CD4-positive, alpha-beta T cell treated with Interleukin-4 for 4 hours (primary cell): Measurements from ENCODE around the gene ABCG4.
"Not testable (repeated sequence)": the region's sequence is repeated elsewhere in the genome, so short reads cannot be mapped to it uniquely, and the experiment has no call there.

Source experiments
- DNase-seq: peaks from one replicate; pipeline ENCODE4 v3.0.0-alpha.2; 2020

The ABCG4 gene

DNA sequence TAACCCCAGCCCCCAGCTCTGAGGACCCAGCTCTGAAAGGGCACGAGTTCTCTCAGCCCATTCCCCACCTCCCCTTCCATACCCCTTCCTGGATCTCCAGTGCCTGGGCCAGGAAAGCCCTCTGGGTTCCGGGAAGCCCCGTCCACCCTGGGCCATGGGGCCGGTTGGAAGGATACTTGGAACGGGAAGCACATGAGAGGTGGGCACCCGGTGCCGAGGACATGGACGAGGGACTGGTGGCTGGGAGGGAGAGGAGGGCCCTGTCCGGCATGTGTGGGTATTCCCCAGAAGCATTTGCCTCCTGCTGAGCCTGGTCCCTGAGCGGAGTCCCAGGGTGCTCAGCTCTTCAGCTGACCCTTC, 32.6 kb upstream of the ABCG4 start:
- no peak for DNase-seq

DNA sequence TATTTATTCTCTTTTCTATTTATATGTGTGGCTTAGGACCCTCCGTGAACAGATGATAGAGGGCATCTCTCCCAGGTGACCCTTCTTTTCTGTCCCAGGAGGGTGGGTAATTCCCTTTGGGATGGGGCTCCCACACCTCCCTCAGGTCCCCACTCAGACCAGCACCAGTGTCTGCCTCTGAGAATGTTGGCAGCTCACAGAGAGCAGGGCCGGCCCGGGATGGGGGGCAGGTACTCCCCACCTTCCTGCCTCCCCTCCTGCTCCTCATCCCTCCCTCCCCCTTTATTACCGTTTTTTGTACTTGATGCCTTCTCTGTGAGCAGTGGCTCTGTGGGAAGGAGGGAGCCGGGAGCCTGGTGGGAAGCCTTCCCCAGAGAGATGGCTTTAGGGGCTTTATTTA, 32.3 kb upstream of the ABCG4 start:
- DNase-seq = no peak

DNA sequence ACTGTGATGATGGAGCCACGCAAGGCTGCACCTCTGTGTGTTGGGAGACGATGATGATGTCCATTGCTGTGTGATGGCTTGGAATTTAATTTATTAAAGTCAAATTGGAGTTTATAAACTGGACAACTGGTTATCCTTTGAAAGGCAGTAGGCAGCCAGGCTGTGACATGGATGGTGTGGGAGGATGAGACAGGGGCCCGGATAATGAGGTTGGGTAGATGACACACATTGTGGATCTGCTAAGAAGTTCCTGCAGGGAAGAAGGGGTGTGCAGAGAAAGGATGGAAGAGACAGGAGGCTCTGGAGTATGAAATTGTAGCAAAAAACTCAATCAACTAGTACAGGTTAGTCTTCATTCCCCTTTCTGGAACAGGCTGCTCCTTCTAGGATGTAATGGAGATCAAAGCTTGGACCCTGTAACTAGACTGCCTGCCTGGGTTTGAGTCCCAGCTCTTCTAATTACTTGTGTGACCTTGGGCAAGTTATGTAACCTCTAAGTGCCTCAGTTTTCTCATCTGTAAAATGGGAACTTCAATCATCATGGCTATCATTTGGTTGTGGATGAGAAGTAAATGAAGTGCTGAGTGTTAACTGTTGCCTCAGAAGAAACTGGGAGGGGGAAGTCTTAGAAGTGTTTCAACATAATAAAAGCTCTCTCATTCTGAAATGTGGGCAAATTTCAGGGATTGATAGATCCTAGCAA, 31.7 kb upstream of the ABCG4 start:
- no peak for DNase-seq

DNA sequence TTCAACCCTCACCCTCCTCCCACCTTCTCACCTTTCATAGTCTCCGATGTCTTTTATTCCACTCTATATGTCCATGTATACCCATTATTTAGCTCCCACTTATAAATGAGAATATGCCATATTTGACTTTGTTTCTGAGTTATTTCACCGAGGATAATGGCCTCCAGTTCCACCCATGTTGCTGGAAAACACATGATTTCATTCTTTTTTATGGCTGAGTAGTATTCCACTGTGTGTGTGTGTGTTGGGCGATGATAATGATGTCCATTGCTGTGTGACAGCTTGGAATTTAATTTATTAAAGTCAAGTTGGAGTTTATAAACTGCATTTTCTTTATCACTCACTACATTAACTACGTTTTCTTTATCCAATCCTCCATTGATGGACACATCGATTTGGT, 30.6 kb upstream of the ABCG4 start:
- no peak for DNase-seq

DNA sequence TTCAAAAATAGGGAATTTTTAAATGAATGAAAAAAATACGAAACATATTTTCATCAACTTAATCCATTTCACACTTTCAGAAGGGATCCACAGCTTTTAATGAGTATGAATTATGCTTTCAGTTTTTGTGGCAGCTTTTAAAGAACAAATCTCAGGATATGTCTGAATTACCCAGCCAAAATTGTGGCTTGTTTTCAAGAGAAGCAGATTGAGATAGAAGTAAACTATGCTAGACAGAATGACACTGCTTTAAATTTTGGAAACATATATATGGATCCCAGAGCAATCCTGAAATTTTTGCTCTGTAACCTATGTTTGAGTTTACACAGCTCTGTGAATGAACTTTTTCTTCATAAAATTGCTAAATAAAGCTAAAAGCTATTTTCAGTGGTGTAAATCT, 29.9 kb upstream of the ABCG4 start:
- no peak for DNase-seq

DNA sequence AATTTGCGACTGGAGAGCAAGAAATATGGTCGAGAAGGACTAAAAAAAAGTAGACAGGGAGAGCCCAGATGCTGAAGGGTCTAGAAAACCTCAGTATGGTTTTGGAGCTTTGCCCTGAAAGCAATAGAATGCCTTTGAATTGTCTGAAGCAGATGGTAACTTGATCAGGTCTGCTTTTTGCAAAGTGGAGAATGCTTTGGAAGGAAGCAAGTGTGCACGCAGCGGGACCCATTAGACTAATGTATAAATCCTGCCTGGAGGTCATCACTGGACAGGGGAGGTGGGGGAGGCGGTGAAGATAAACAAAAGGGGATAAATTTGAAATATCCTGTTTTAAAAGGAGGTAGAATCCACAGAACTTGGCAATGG, 28.2 kb upstream of the ABCG4 start:
- DNase-seq = no peak

DNA sequence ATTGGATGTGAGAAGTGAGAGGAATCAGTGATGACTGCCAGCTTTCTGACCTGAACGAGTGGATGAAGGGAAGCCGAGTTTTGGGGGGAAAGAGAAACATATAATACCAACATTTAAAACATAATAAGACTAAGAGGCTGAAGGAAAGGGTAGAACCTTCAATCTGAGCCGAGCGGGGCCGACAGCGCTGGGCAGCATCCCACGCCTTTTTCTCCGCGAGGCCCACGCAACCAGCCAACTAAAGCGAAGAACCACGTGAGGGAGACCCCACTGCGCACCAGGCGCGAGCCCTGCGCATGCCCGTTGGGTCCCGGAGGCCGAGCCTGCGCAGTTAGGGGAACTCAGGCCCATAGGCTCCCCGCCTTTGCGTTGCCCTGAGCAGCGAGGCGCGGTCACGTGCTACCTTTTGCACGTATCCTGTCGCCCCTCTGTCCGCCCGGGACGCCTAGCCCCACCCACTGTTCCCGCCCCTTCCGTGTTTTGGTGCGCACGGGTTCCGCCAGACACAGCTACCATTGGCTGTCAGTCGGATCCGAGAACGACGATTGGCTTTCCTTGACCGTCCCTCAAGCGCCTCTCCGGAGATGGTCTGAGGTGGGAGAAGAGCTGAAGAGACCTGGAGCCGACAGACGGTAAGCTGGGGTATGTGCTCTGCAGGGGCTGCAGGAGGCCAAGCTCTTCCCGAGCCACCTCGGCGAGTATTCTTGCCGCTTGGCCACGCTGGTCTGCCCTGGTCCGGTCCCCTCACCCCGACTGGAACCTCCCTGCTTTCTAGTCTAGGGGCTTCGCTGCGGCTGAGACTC, 27.6 kb upstream of the ABCG4 start, which contains the start of gene HINFP:
Gene HINFP, plus strand, starts transcription at position 573 of the 803 bp plus-strand sequence. CDS start 5,365 bp downstream, outside the sequence.
- DNase-seq = peak; percentile 99

DNA sequence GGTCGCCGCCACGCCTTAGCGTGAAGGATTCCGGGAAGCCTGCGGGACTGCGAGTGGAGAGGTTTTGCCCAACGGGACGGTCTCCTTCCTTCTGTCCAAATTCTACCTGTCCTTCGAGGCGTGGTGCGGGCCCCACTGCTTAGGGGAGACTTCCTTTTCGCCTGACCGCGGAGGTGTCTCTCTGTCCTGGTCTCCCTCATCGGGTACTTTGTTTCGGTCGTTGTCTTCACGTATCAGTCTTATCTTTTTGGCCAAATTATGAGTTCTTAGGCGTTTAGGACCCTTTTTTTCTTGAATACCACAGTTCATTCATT, 27.1 kb upstream of the ABCG4 start:
- DNase-seq = no peak

DNA sequence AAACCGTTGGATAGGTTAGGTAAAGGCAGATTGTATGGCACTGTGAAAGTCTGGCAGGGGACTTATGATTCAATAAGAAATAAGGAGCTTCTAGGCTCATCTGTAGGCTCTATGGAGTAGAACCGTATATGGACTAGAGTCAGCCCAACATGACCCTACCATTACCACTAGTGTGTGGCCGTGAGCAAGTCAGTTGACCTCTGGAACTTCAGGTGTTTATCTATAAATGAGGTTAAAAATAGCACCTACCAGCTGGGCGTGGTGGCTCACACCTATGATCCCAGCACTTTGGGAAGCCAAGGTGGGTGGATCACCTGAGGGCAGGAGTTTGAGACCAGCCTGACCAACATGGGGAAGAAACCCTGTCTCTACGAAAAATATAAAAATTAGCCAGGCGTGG, 23.0 kb upstream of the ABCG4 start:
- DNase-seq = no peak

DNA sequence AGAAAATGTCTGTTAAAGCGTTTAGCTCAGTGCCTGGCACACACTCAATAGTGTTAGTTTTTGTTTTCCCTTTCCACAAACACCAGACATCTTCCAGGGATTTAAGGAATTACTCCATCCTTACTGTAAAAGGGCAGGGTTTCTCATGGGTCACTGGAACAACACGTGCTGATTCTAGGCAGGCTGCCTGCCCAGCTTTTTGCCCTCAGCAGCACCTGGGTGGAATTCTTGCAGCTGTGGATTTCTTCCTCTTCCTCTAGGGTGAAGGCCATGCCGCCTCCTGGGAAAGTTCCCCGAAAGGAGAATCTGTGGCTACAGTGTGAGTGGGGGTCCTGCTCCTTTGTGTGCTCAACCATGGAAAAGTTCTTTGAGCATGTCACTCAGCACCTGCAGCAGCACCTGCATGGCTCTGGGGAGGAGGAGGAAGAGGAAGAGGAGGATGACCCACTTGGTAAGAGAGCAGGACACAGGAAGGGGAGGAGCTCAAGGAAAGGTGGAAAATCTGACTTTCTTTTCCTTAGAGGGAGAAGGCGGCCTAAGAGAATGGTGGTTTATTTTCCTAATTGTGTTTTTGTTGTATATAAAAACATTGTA, 22.1 kb upstream of the ABCG4 start:
- no peak for DNase-seq

DNA sequence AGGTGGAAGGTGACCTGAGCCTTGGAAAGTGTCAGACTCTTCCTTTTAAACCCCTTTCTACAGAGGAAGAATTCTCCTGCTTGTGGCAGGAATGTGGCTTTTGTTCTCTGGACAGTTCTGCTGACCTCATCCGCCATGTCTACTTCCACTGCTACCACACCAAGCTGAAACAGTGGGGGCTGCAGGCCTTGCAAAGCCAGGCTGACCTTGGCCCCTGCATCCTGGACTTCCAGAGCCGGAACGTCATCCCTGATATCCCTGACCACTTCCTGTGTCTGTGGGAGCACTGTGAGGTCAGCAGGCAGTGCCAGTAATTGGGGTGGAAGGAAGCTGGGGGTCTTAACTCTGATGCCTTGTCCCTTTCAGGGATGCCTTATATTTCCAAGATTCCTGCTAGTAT, 18.2 kb upstream of the ABCG4 start:
- DNase-seq = no peak

DNA sequence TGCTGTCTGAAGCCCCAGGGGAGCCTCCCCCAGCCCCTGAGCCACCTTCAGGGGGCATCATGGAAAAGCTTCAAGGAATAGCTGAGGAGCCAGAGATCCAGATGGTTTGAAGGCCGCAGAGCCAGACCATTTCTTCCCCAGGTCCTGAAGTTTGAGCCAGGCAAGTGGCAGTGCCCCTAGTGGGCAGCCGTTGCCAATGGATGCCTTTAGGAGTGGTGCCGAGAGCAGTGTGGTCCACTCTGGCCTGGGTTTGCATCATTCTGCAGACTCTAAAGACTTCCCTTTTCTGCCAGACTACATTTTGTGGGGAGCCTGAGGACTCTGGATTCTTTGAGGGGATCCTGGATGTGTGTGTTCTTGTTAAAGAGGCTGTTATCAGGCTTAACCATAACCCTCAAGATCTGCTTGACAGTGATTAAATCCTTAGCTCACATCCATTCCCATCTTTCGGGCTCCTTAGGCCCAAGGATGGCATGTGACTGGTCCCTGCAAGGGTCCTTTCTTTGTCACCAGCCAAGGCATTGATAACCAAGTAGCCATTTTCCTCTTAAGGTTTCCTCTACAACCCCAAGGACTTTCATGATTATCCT, 14.4 kb upstream of the ABCG4 start:
- no peak for DNase-seq

DNA sequence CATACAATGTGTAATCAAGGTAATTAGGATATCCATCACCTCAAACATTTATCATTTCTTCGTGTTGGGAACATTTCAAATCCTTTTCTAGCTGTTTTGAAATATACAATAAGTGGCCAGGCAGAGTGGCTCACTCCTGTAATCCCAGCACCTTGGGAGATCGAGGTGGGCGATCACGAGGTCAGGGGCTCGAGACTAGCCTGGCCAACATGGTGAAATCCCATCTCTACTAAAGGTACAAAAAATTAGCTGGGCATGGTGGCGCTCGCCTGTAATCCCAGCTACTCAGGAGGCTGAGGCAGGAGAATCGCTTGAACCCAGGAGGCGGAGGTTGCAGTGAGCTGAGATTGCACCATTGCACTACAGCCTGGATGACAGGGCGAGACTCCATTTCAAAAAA, 9.6 kb upstream of the ABCG4 start:
- not testable (repeated sequence) for DNase-seq

DNA sequence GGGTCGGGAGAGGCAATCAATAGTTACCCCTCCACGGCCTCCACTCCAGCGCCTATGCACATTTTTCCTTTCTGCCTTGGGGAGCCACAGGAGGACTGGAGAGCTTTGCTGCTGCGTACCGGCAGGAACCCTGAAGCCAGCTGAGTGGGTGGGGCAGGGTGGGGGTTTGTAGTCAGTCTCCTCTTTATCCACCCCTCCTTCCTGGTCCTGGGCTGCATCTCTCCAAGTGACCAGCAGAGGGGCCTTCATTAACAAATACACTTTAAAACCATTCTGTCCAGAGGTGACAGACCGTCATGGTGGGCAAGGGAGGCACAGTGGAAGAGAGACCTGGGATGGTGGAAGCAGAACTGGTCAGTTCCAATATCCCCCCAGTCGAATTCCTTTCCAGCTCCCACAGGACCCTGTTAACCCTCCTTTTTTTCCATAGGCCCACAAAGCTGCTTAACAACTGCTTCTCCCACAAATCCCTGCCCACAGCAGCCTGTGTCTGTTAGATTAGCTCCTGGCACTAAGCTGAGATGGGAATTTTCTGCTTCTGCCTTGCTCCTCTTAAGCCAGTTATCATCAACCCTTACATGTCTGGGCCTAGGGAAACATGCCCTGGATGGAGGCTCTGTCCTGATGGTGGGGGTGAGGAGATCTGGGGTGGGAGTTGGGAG, 3.9 kb upstream of the ABCG4 start:
- peak; percentile 24 for DNase-seq

DNA sequence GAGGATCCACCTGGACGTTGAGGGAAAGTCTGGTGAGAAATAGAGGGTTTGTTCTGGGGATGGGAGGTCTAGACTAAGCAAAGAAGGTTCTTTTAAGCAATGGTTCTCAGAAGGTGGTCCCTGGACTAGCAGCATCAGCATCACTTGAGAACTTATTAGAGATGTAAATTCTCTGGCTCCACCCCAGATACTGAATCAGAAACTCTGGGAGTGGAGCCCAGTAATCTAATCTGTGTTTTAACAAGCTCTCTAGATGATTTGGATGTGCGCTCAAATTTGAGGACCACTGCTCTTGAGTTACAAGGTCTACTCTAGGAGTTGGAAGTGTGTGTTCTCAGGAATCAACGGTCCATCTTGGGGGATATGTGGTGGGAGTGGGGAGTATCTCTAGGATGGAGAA, 3.3 kb upstream of the ABCG4 start:
- no peak for DNase-seq

DNA sequence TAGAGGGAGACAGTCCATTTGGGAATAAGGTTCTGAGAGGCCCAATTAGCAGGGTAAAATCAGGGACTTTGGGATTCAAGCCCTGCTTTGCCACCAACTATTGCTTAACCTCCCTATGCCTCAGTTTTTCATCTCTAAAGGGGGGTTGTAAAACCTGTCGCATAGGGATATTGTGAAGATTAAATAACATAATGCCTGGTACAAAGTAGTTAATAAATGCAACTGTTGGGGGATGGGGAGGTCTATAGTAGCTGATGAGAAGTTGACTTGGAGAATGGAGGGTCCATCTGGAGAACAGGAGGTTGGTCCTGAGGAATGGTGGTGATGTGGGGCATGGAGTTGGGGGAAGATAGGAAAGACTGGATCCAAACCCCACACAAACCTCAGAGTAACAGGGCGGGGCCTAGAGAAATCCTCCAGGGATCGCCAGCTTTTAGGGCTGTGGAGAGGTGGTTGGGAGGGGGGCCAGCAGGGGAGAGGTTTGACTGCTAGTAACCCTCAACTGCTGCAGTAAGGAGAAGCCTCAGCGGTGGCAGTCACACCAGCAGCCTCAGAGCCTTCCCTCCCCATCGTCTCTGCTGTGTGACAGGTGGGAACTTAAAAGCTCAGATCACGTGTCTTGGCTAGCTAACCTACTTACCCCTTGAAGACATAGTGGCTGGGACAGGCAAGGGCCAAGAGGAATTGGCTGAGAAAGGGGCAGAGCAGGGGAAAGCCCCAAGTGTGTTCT, 1.1 kb upstream of the ABCG4 start:
- no peak for DNase-seq

DNA sequence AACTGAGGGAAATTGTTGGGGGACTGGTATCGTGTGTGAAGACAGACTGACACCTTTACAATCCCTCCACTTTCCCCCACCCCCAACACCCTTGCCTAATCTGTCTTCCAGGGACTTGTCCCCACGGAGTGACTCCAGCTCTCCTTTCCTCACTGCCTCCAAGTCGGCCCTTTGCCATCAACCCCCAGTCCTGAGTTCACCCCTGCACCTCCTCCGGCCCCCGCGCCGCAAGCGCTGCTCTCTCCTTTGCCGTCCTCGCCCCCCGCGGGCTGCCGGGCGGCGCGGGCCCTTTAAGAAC, 183 bp upstream of the ABCG4 start:
- no peak for DNase-seq

DNA sequence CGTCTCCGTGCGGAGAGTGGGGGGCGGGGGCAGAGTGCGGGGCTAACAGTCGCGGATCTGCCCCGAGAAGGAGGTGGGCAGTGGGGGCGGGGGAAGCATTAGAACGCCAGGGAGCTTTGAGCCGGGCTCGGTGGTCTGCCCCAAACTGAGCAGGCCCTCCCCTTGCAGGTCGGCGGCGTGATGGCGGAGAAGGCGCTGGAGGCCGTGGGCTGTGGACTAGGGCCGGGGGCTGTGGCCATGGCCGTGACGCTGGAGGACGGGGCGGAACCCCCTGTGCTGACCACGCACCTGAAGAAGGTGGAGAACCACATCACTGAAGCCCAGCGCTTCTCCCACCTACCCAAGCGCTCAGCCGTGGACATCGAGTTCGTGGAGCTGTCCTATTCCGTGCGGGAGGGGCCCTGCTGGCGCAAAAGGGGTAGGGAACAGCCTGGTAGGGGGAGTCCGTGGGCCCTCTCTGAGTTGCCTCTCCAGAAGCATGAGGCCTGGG, 979 bp downstream of the ABCG4 start:
- DNase-seq = no peak

DNA sequence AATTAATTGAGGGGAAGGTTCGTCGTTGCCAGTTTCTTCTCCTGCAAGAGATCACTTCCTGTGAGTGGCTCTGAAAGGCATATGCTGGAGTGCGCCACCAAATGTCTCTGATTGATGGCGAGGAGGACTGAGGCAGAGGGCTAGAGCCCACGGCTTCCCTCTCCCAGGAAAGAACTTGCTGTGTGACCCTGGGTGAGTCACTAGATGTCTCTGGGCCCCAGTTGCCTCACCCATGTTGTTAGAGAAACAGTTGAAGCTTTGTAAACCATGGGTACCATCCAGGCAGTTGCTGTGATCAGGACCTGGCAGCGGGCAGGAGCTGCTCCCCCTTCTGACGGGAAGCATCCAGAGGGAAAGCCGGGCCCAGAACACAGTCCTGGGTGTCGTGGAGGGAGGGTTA, 3.2 kb downstream of the ABCG4 start:
- DNase-seq = no peak

DNA sequence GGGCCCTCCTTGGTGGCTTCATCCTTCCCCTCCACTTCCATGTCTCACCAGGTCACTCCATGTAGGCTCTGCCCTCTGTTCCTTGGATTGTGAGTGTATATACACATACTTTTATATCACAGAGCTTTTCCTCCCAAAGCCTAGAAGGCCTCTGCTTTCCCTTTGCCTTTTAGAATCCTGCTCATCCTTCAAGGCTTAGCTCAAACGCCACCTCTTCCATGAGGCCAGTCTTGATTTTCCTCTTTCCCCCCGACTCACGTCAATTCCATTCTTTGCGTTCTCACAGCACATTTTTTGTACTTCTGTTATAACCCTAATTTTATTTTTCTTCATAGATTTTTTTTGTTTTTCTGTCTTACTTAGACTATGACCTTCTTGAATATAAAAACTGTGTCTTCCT, 3.8 kb downstream of the ABCG4 start:
- no peak for DNase-seq

DNA sequence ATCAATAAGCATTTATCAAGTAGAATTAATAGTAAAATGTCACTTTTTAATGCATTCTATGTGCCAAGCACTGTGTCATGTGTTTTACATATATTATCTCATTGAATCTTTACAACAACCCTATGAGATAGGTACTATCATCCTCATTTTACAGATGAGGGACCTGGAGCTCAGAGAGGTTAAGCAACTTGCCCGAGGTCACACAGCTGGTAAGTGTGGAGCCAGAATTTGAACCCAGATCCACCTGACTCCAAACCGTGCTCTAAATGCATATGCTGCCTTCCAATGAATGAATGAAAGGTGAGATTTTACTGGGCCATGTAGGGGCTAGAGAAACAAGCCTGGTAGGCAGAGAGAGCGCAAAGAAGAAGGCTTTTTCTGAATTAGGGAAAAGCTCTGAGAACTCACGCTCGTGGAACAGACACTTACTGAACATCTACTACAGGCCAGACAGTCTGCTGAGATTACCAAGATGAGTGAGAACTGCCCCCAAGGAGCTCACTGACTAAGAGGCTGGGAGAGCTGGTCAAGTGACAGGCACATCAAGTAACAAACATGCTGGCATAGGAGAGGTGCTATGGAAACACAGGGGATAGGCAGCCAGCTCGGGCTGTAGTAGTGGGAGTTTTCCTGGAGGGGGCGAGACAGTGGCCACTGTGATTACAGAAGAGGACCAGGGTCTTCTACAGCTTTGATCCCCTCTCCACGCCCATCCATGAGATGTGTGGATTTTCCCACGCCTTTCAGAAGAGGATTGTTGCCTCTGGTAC, 4.4 kb downstream of the ABCG4 start:
- no peak for DNase-seq

DNA sequence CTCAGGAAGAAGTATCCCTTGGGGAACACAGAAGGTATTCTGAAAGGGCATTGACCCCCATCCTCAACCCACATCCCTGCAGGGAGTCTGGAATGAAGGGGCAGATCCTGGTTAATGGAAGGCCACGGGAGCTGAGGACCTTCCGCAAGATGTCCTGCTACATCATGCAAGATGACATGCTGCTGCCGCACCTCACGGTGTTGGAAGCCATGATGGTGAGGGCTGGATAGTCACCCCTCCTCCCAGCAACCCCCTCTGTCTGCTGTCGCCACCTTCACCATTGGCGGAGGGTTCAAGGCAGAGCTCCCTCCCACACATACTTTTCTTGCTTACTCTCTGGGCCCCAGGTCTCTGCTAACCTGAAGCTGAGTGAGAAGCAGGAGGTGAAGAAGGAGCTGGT, 5.3 kb downstream of the ABCG4 start:
- no peak for DNase-seq
